Measurements from ENCODE around the gene SP100.

The SP100 gene

DNA sequence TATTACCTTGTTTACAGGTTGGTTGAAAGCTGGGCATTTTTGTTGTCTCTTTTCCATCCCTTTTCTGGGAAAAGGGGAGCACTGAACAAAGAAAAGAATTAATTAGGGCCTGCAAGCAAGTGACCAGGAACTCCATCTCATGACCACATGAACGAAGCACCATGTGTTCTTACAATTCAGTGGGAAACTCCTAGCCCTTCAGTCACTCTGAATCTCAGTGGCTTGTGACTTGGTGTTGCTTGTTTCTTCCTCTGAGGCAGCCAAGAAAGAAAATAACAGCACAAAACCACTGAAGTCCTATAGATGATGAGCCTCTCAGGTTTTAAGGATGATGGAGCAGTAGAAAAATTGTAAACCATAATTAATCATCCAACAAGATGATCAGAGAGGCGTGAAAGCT lies 167.6 kb downstream of the SP100 start:
- peaks cover 0 to 16% (median 4%) of the 10 kb centered on the region in 11 experiments; a peak in 10 of 22 replicates for H3K9me3 ChIP-seq (replicated peaks in 1 of 11)
- peaks cover under 1 to 27% (median 10%) of the 10 kb centered on the region in 10 experiments; a peak in 17 of 20 replicates for H3K4me1 ChIP-seq
- no peak overlapping the region for H3K9ac ChIP-seq
- H3K4me3 ChIP-seq, result no peak overlapping the region
- no peaks in the 10 kb centered on the region for H4K20me1 ChIP-seq
- no peaks in the 10 kb centered on the region for H3K36me3 ChIP-seq
- H3K27me3 ChIP-seq, result no peaks in the 10 kb centered on the region
- peak overlapping the region in 4 of 11 experiments; percentile 32 to 48 (median 40); a peak in 7 of 22 replicates for H3K4me2 ChIP-seq
- H3K27ac ChIP-seq, result peak overlapping the region in 2 of 11 experiments; percentile 25 to 44; a peak in 2 of 22 replicates
- no peak for TF ChIP-seq Cebpa-rat (IDR thresholded peaks at IDR 0.05)

DNA sequence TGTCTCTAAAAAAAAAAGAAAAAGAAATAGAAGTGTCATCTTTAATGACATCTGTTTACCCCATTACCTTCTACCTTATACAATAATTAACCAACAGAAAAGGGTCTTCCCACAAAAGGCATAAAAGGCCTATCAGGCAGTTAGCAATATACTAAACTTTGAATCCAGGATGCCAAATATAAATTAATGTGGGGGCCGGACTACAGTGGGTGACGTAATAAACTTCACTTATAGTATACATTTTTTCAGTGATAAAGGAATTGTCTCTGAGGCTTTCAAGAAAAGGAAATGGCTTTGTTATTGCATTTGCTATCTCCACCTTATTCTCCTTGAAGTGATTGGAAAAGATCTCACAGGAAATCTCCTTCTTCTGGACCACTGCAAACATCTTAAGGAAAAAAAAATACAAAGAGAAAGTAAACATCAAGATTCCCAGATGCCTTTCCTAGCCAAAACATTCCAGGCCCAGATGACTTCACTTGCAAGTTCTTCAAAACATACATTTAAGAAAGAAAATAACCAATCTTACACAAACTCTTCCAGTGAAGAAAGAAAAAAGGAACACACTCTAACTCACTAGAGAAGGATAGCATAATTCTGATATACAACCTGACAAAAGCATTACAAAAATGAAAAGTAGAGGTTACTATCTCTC lies 170.5 kb downstream of the SP100 start:
- no peaks in the 10 kb centered on the region for H3K27me3 ChIP-seq
- H3K9ac ChIP-seq, result no peak overlapping the region
- peaks cover 0 to 23% (median 6%) of the 10 kb centered on the region in 11 experiments; a peak in 9 of 22 replicates for H3K9me3 ChIP-seq (replicated peaks in 1 of 11)
- H3K4me2 ChIP-seq, result no peak overlapping the region
- peaks cover 11 to 46% (median 21%) of the 10 kb centered on the region in 10 experiments; a peak in 19 of 20 replicates for H3K4me1 ChIP-seq
- no peaks in the 10 kb centered on the region for H4K20me1 ChIP-seq
- no peak for TF ChIP-seq Cebpa-rat (IDR thresholded peaks at IDR 0.05)
- H3K36me3 ChIP-seq, result no peaks in the 10 kb centered on the region
- H3K27ac ChIP-seq, result no peak overlapping the region
- no peak overlapping the region for H3K4me3 ChIP-seq

DNA sequence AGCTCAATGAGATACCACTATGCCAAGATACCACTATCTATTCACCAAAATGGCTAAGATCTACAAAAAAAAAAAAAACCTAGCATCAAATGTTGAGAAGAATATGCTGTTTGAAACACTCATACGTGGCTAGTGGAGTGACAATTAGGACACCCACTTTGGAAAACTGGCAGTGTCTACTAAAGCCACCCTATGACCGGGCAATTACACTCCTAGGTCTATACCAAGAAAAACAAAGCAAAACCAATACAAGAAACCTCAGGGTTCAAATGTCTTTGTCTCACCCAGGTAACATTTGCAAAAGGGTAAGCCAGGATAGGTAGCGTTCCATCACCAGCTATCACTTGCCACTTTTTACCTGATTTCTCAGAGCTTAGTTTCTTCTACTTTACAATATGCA lies 173.0 kb downstream of the SP100 start:
- H3K36me3 ChIP-seq, result no peaks in the 10 kb centered on the region
- H3K9ac ChIP-seq, result no peak overlapping the region
- TF ChIP-seq Cebpa-rat (IDR thresholded peaks at IDR 0.05), result no peak
- peaks cover 0 to 6% (median 0%) of the 10 kb centered on the region in 11 experiments; a peak in 1 of 22 replicates for H3K9me3 ChIP-seq (replicated peaks in 1 of 11)
- no peaks in the 10 kb centered on the region for H3K27me3 ChIP-seq
- peak overlapping the region; percentile 3 to 75 (median 48); a peak in 15 of 22 replicates for H3K4me2 ChIP-seq
- peak overlapping the region in 8 of 11 experiments; percentile 26 to 81 (median 66); a peak in 16 of 22 replicates for H3K27ac ChIP-seq
- H3K4me3 ChIP-seq, result no peak overlapping the region
- no peaks in the 10 kb centered on the region for H4K20me1 ChIP-seq
- peaks cover 12 to 45% (median 17%) of the 10 kb centered on the region in 10 experiments for H3K4me1 ChIP-seq

DNA sequence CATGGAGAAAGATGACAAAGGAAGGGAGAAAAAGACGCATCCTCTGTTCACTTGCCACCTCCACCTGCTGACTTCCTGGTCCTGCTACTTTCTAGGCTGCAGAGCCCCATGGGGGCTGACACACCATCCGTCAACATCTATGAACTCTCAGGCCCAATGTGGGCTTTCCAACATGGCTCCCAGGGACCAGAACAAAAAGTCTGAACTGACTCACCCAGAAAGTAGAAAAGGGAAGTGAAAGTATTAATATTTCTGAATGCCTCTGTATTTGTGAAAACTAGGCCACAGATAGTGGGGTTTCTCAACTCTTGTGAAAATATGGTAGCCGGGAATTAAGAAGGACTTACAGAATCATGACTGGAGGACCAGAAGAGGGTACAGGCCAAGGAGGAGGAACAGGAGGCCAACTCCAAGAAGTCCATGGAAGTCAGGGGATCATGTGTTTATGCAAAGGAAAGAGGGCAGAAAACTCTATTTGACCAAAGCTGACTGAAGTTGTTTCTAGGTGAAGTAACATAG lies 173.6 kb downstream of the SP100 start:
- Histone ChIP-seq H3K9ac (peak overlapping the region in 5 of 11 experiments; percentile 9 to 47 (median 41); a peak in 7 of 22 replicates), H3K4me3 (no peak overlapping the region), H3K4me1 (peaks cover 17 to 45% (median 21%) of the 10 kb centered on the region in 10 experiments), H4K20me1 (no peaks in the 10 kb centered on the region), H3K36me3 (no peaks in the 10 kb centered on the region), H3K4me2 (peak overlapping the region; percentile 3 to 75 (median 48); a peak in 20 of 22 replicates), H3K27me3 (no peaks in the 10 kb centered on the region), H3K9me3 (replicated peaks in 1 of 11) (peaks cover 0 to 6% (median 0%) of the 10 kb centered on the region in 11 experiments; a peak in 1 of 22 replicates), H3K27ac (peak overlapping the region; percentile 24 to 81 (median 61); a peak in 20 of 22 replicates)
- TF ChIP-seq Cebpa-rat (IDR thresholded peaks at IDR 0.05), result peak in 8 of 11 experiments; percentile 11 to 62 (median 42); a peak in 5 of 22 replicates

DNA sequence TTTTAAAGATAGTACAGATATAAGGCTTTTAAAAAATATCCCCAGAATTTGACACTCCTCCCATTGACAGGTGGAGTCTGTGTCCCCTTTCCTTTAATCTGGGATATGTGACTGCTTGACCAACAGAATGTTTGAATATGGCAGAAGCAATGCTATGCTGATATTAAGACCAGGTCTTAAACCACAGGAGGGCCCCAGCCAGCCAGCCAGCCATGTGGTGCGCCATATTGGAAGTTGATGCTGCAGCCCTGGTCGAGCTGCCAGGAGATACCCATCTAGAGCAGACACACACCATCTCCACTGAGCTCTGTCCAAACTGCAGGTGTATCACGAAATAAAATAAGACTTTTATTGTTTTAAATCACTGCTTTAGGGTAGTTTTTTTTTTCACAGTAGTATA lies 174.3 kb downstream of the SP100 start:
- no peaks in the 10 kb centered on the region for H3K36me3 ChIP-seq
- TF ChIP-seq Cebpa-rat (IDR thresholded peaks at IDR 0.05), result no peak
- no peaks in the 10 kb centered on the region for H4K20me1 ChIP-seq
- peak overlapping the region; percentile 3 to 75 (median 48); a peak in 18 of 22 replicates for H3K4me2 ChIP-seq
- no peak overlapping the region for H3K4me3 ChIP-seq
- peak overlapping the region in 3 of 11 experiments; percentile 41 to 47 (median 43); a peak in 4 of 22 replicates for H3K9ac ChIP-seq
- peaks cover 20 to 48% (median 23%) of the 10 kb centered on the region in 10 experiments for H3K4me1 ChIP-seq
- peaks cover 0 to 6% (median 0%) of the 10 kb centered on the region in 11 experiments; a peak in 1 of 22 replicates for H3K9me3 ChIP-seq (replicated peaks in 1 of 11)
- H3K27ac ChIP-seq, result peak overlapping the region; percentile 24 to 81 (median 61); a peak in 19 of 22 replicates
- H3K27me3 ChIP-seq, result no peaks in the 10 kb centered on the region

DNA sequence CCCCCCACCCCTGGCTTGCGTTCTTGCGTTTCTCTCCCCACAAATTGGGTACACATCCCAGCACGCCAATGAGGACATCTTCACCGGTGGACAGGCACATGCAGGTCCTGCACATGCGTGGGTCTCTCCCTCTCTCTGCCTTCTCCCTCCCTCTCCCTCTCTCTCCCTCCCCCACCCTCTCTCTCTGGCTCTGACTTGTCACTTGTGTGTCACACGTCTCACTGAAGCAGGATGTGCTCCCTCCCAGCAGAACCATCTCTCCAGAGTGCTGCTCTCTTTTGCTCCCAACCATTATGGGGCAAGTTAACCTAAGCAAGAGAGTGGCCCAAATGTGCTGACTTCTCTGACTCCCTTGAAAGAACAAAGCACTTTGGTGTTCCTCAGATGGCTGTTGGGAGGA lies 175.8 kb downstream of the SP100 start:
- H3K4me3 ChIP-seq, result no peak overlapping the region
- H3K9me3 ChIP-seq (replicated peaks in 1 of 11), result peaks cover 0 to 6% (median 0%) of the 10 kb centered on the region in 11 experiments; a peak in 4 of 22 replicates
- H3K4me2 ChIP-seq, result peak overlapping the region in 2 of 11 experiments; percentile 25 to 44; a peak in 2 of 22 replicates
- 0 out of 22 replicates have a peak overlapping the region, but pooled peaks of 2 of the 11 experiments have one; percentile 74 to 81 for H3K27ac ChIP-seq
- H3K36me3 ChIP-seq, result no peaks in the 10 kb centered on the region
- no peaks in the 10 kb centered on the region for H3K27me3 ChIP-seq
- H4K20me1 ChIP-seq, result no peaks in the 10 kb centered on the region
- TF ChIP-seq Cebpa-rat (IDR thresholded peaks at IDR 0.05), result no peak
- no peak overlapping the region for H3K9ac ChIP-seq
- H3K4me1 ChIP-seq, result peaks cover 20 to 45% (median 23%) of the 10 kb centered on the region in 10 experiments

DNA sequence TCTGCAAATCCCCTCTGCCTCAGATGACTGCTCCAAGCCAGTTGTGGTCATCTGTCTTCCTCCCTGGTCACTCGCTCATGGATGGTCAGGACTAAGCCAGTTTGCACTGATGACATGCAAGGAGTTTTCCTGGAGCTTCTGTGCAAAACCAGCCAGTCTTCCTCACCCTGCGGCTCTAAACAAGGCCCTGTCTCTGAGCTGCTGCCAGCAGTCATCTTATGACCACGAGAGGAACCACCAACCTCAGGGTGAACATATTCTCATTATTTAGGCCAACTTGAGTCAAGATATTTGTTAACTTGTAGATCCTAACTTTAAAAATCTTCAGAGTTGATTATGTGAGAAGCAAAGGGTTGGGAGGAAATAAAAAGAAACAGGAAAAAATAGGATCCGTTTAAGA lies 176.8 kb downstream of the SP100 start:
- TF ChIP-seq Cebpa-rat (IDR thresholded peaks at IDR 0.05), result no peak
- H3K36me3 ChIP-seq, result no peaks in the 10 kb centered on the region
- H3K27me3 ChIP-seq, result no peaks in the 10 kb centered on the region
- H4K20me1 ChIP-seq, result no peaks in the 10 kb centered on the region
- H3K4me3 ChIP-seq, result no peak overlapping the region
- peaks cover 0 to 6% (median 0%) of the 10 kb centered on the region in 11 experiments; a peak in 4 of 22 replicates for H3K9me3 ChIP-seq (replicated peaks in 1 of 11)
- peak overlapping the region in 1 of 11 experiments; percentile 9; a peak in 2 of 22 replicates for H3K4me2 ChIP-seq
- H3K27ac ChIP-seq, result no peak overlapping the region
- H3K9ac ChIP-seq, result no peak overlapping the region
- peaks cover 20 to 45% (median 23%) of the 10 kb centered on the region in 10 experiments for H3K4me1 ChIP-seq
